ENCODE measurements around the gene NRTN. TPM values are rescaled to one million over a fixed set of nuclear protein-coding genes. Genes with fewer than 3 reads are reported as not detected.

NRTN gene
- total RNA-seq, 1 donor from 2014 or later: 5.4 TPM

GRCh38 chr19:5821521-5822180, 16.8 kb downstream of the NRTN start:
- no peak overlapping the region for H3K27ac Mint-ChIP-seq
- no peak overlapping the region for H3K4me3 Mint-ChIP-seq
- DNase-seq (ENCODE audit: extremely low spot score, unreplicated experiment): no peak
- H3K9me3 Mint-ChIP-seq: no peaks in the 10 kb centered on the region
- H3K4me1 Mint-ChIP-seq (ENCODE audit: unreplicated experiment): peaks cover 3% of the 10 kb centered on the region
- H3K27me3 Mint-ChIP-seq: peaks cover 3% of the 10 kb centered on the region
- no peaks in the 10 kb centered on the region for H3K36me3 Mint-ChIP-seq
- TF ChIP-seq CTCF (conservative IDR thresholded peaks at IDR 0.05): no peak

GRCh38 chr19:5822181-5822844, 17.4 kb downstream of the NRTN start:
- TF ChIP-seq CTCF (conservative IDR thresholded peaks at IDR 0.05): no peak
- Mint-ChIP-seq H3K4me3 (no peak overlapping the region), H3K9me3 (no peaks in the 10 kb centered on the region), H3K27me3 (no peaks in the 10 kb centered on the region), H3K27ac (no peak overlapping the region), H3K36me3 (no peaks in the 10 kb centered on the region), H3K4me1 (ENCODE audit: unreplicated experiment) (peaks cover 3% of the 10 kb centered on the region)
- DNase-seq (ENCODE audit: extremely low spot score, unreplicated experiment): no peak

- DNase-seq (ENCODE audit: extremely low spot score, unreplicated experiment): no peak
- Mint-ChIP-seq H3K9me3 (no peaks in the 10 kb centered on the region), H3K4me3 (no peak overlapping the region), H3K36me3 (no peaks in the 10 kb centered on the region), H3K27me3 (no peaks in the 10 kb centered on the region), H3K27ac (no peak overlapping the region), H3K4me1 (ENCODE audit: unreplicated experiment) (no peaks in the 10 kb centered on the region)
- peak; percentile 25 for TF ChIP-seq CTCF (conservative IDR thresholded peaks at IDR 0.05)
Measured at GRCh38 chr19:5823579-5824281, 18.9 kb downstream of the NRTN start.

DNA sequence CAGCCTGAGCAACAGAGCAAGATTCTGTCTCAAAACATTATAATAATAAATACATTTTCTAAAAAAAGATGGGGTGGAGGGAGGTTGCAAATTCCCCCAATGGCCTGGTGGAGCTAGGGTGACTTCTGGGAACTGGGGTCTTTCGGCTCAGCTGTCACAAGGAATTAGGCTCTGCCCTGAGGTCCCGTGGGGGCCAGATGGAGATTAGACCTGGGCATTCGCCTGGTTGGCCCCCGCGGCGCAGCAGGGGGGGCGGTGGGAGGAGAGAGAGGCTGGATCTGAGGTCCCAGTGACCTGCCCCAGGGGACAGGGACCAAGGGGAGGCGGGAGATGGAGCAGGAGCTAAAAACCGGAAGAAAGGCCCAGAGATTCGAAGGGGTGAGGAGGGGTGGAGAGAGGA, 19.9 kb downstream of the NRTN start:
- Mint-ChIP-seq H3K9me3 (no peaks in the 10 kb centered on the region), H3K4me1 (ENCODE audit: unreplicated experiment) (no peaks in the 10 kb centered on the region), H3K27ac (no peak overlapping the region), H3K4me3 (no peak overlapping the region), H3K36me3 (no peaks in the 10 kb centered on the region), H3K27me3 (no peaks in the 10 kb centered on the region)
- no peak for DNase-seq (ENCODE audit: extremely low spot score, unreplicated experiment)
- TF ChIP-seq CTCF (conservative IDR thresholded peaks at IDR 0.05): no peak

DNA sequence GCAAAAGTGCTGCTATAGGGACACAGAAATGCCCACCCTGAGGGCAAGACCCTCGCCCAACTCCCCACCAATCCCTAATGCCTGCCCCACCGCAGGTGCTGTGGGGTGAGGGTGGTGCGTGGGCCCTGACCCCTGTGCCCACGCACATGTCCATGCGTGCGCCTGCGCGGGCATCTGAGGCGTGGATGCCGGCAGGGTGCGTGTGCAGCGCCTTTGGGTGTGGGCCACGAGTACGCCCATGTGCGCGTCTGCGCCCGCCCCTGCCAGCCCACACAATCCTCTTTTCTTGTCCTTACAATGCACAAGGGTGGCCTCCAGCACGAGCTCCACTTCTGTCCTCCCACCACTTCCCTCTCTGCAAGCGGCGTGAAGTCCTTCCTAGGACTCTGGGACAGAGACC, 20.3 kb downstream of the NRTN start:
- H3K27me3 Mint-ChIP-seq: no peaks in the 10 kb centered on the region
- TF ChIP-seq CTCF (conservative IDR thresholded peaks at IDR 0.05): no peak
- H3K4me1 Mint-ChIP-seq (ENCODE audit: unreplicated experiment): no peaks in the 10 kb centered on the region
- no peaks in the 10 kb centered on the region for H3K36me3 Mint-ChIP-seq
- H3K9me3 Mint-ChIP-seq: no peaks in the 10 kb centered on the region
- no peak overlapping the region for H3K4me3 Mint-ChIP-seq
- no peak for DNase-seq (ENCODE audit: extremely low spot score, unreplicated experiment)
- no peak overlapping the region for H3K27ac Mint-ChIP-seq
